WTC11 (cell line): ENCODE results near the gene BCAS3. TPM values are rescaled to one million over a fixed set of nuclear protein-coding genes. Genes with fewer than 3 reads are reported as not detected.

ENCODE experiments used
- ATAC-seq: fragments of 200-7000 bp; cut with Tn5 transposase; 2 replicates; pipeline ENCODE4 v1.10.0; 2021; ENCODE audit warnings: mild to moderate bottlenecking, moderate library complexity
- CTCF ChIA-PET: fragments of 300-600 bp; sonication (Branson Sonifier 250); formaldehyde crosslinking; loops from one replicate; lab custom pipeline; 2021; ENCODE audit warnings: antibody characterized with exemption; lab: Charles Lee
- POLR2A ChIA-PET: fragments of 350-600 bp; sonication (Branson Sonifier 250); formaldehyde crosslinking; loops from one replicate; lab custom pipeline; 2021; ENCODE audit warnings: antibody characterized with exemption; lab: Charles Lee
- DNase-seq: peaks from one replicate; pipeline ENCODE4 v3.0.0; 2021; ENCODE audit warnings: low spot score
- H3K27ac Mint-ChIP-seq: 2 replicates; pipeline ENCODE4 v1.8.0; 2021; ENCODE audit warnings: mixed read lengths
- H3K27me3 Mint-ChIP-seq: 2 replicates; pipeline ENCODE4 v1.8.0; 2021; ENCODE audit warnings: low read depth, mild to moderate bottlenecking, moderate library complexity, mixed read lengths
- H3K36me3 Mint-ChIP-seq: 2 replicates; pipeline ENCODE4 v1.8.0; 2021; ENCODE audit warnings: mixed read lengths
- H3K4me1 Mint-ChIP-seq: 2 replicates; pipeline ENCODE4 v1.8.0; 2022; ENCODE audit warnings: mixed read lengths
- H3K4me3 Mint-ChIP-seq: 2 replicates; pipeline ENCODE4 v1.8.0; 2021; ENCODE audit warnings: mild to moderate bottlenecking, moderate library complexity, mixed read lengths
- H3K9me3 Mint-ChIP-seq: 2 replicates; pipeline ENCODE4 v1.8.0; 2021; ENCODE audit warnings: mixed read lengths
- ATF2 ChIP-seq: sonication (generic); formaldehyde crosslinking; IDR thresholded peaks from 2 replicates; pipeline ENCODE4 v1.8.1; 2022; ENCODE audit warnings: low read depth, missing genetic modification reagents, borderline replicate concordance
- ATF6 ChIP-seq: sonication (generic); formaldehyde crosslinking; IDR thresholded peaks from 2 replicates; pipeline ENCODE4 v1.8.1; 2023; ENCODE audit warnings: mild to moderate bottlenecking, missing genetic modification reagents
- CBFB ChIP-seq: sonication (generic); formaldehyde crosslinking; IDR thresholded peaks from 2 replicates; pipeline ENCODE4 v1.8.1; 2022; ENCODE audit warnings: mild to moderate bottlenecking, low read depth, missing genetic modification reagents
- FOXJ3 ChIP-seq: sonication (generic); formaldehyde crosslinking; IDR thresholded peaks from 2 replicates; pipeline ENCODE4 v1.9.0; 2021; ENCODE audit warnings: missing genetic modification reagents, mild to moderate bottlenecking, borderline replicate concordance
- GRHL2 ChIP-seq: fragments of 250-450 bp; sonication (Bioruptor Pico); IDR thresholded peaks from 2 replicates; pipeline ENCODE4 v1.8.0; 2022; ENCODE audit warnings: mild to moderate bottlenecking, moderate library complexity; ENCODE audit not compliant: insufficient replicate concordance, severe bottlenecking
- GTF2I ChIP-seq: fragments of 250-450 bp; sonication (Bioruptor Pico); conservative IDR thresholded peaks from 2 replicates; pipeline ENCODE4 v1.4.0; 2021; ENCODE audit warnings: mild to moderate bottlenecking
- JAZF1 ChIP-seq: fragments of 250-450 bp; sonication (Bioruptor Pico); IDR thresholded peaks from 2 replicates; pipeline ENCODE4 v1.9.0; 2021; ENCODE audit warnings: moderate library complexity, mild to moderate bottlenecking, inconsistent platforms
- JUN ChIP-seq: sonication (generic); formaldehyde crosslinking; IDR thresholded peaks from 2 replicates; pipeline ENCODE4 v1.8.0; 2023; ENCODE audit warnings: mild to moderate bottlenecking, missing genetic modification reagents
- KAT7 ChIP-seq: sonication (generic); formaldehyde crosslinking; IDR thresholded peaks from 2 replicates; pipeline ENCODE4 v1.8.1; 2023; ENCODE audit warnings: missing genetic modification reagents, mild to moderate bottlenecking, borderline replicate concordance
- MYBL2 ChIP-seq: sonication (generic); formaldehyde crosslinking; IDR thresholded peaks from 2 replicates; pipeline ENCODE4 v1.8.1; 2023; ENCODE audit warnings: mild to moderate bottlenecking, moderate library complexity, missing genetic modification reagents
- NFE2L1 ChIP-seq: sonication (generic); formaldehyde crosslinking; IDR thresholded peaks from 2 replicates; pipeline ENCODE4 v1.8.1; 2023; ENCODE audit warnings: missing genetic modification reagents
- NFYB ChIP-seq: sonication (generic); formaldehyde crosslinking; conservative IDR thresholded peaks from 2 replicates; pipeline ENCODE4 v1.8.0; 2022; ENCODE audit warnings: low read depth, missing genetic modification reagents
- NR2C2 ChIP-seq: sonication (generic); formaldehyde crosslinking; IDR thresholded peaks from 2 replicates; pipeline ENCODE4 v1.8.0; 2022; ENCODE audit warnings: mild to moderate bottlenecking, missing genetic modification reagents
- OVOL2 ChIP-seq: fragments of 250-450 bp; sonication (Bioruptor Pico); IDR thresholded peaks from 2 replicates; pipeline ENCODE4 v1.9.0; 2021; ENCODE audit warnings: mild to moderate bottlenecking, borderline replicate concordance
- TCF7 ChIP-seq: sonication (generic); formaldehyde crosslinking; IDR thresholded peaks from 2 replicates; pipeline ENCODE4 v1.8.0; 2022; ENCODE audit warnings: mild to moderate bottlenecking, low read depth, missing genetic modification reagents, moderate library complexity
- ZNF281 ChIP-seq: sonication (generic); formaldehyde crosslinking; IDR thresholded peaks from 2 replicates; pipeline ENCODE4 v1.8.0; 2023; ENCODE audit warnings: mild to moderate bottlenecking, missing genetic modification reagents
- ZNF423 ChIP-seq: fragments of 250-450 bp; sonication (Bioruptor Pico); IDR thresholded peaks from 2 replicates; pipeline ENCODE4 v2.1.2; 2022; ENCODE audit warnings: mild to moderate bottlenecking, moderate library complexity
- ZNF671 ChIP-seq: fragments of 250-450 bp; sonication (Bioruptor Pico); IDR thresholded peaks from 2 replicates; pipeline ENCODE4 v1.8.0; 2021; ENCODE audit warnings: mild to moderate bottlenecking
- total RNA-seq: library from RNA; stranded (reverse); gene quantifications from 3 replicates; pipeline ENCODE4 v1.2.3, GENCODE V29; 2021

BCAS3 gene
- total RNA-seq, 1 experiment from 2014 or later, result 15.5 TPM

- no peaks in the 10 kb centered on the region for H3K27me3 Mint-ChIP-seq
- DNase-seq, result no peak
- peaks cover 6% of the 10 kb centered on the region; the same call in 1 of the 2 replicates for H3K36me3 Mint-ChIP-seq
- CTCF ChIA-PET, result no interaction called here
- no peak for ATAC-seq
- H3K4me3 Mint-ChIP-seq, result no peak overlapping the region
- H3K4me1 Mint-ChIP-seq, result peaks cover 3% of the 10 kb centered on the region; the same call in 1 of the 2 replicates
- no peak overlapping the region for H3K27ac Mint-ChIP-seq
- TF ChIP-seq ATF2 (CRISPR knock-in tag) (no peak), MYBL2 (CRISPR knock-in tag) (no peak), ZNF423 (CRISPR knock-in tag) (no peak), OVOL2 (CRISPR knock-in tag) (no peak), ATF6 (CRISPR knock-in tag) (no peak), JAZF1 (CRISPR knock-in tag) (no peak), FOXJ3 (CRISPR knock-in tag) (no peak)
- POLR2A ChIA-PET, result no interaction called here
- peaks cover 16% of the 10 kb centered on the region for H3K9me3 Mint-ChIP-seq
These were observed 219.3 kb downstream of the BCAS3 start for GRCh38 chr17:60896996-60897395.

GRCh38 chr17:60899115-60899514 lies 221.5 kb downstream of the BCAS3 start:
- Mint-ChIP-seq H3K4me3 (no peak overlapping the region), H3K27me3 (no peaks in the 10 kb centered on the region), H3K36me3 (peaks cover 6% of the 10 kb centered on the region; the same call in 1 of the 2 replicates), H3K9me3 (peaks cover 11% of the 10 kb centered on the region), H3K4me1 (peaks cover 3% of the 10 kb centered on the region; the same call in 1 of the 2 replicates), H3K27ac (no peak overlapping the region)
- CTCF ChIA-PET, result no interaction called here
- ATAC-seq (no peak), DNase-seq (no peak)
- POLR2A ChIA-PET, result interaction anchor here (0.5 kb wide), 1 partner anchor 201 kb away, joined by 4 read pairs; no protein-coding TSS in a partner anchor
- TF ChIP-seq NR2C2 (CRISPR knock-in tag) (no peak), NFYB (CRISPR knock-in tag) (no peak), CBFB (CRISPR knock-in tag) (no peak), ZNF671 (CRISPR knock-in tag) (no peak), NFE2L1 (CRISPR knock-in tag) (no peak), ZNF281 (CRISPR knock-in tag) (no peak), JUN (CRISPR knock-in tag) (no peak), KAT7 (no peak)
- TF ChIP-seq, all 79 proteins: peak for 0

- H3K4me3 Mint-ChIP-seq, result no peak overlapping the region
- ChIA-PET CTCF (no interaction called here), POLR2A (interaction anchor here (0.6 kb wide), 1 partner anchor 91 kb away, joined by 3 read pairs; no protein-coding TSS in a partner anchor)
- no peak for TF ChIP-seq GRHL2 (CRISPR knock-in tag)
- no peak for TF ChIP-seq TCF7 (CRISPR knock-in tag)
- TF ChIP-seq GTF2I (CRISPR knock-in tag), result no peak
- no peak for DNase-seq
- peaks cover 6% of the 10 kb centered on the region; the same call in 1 of the 2 replicates for H3K36me3 Mint-ChIP-seq
- no peak for ATAC-seq
- H3K4me1 Mint-ChIP-seq, result peaks cover 7% of the 10 kb centered on the region
- no peak overlapping the region for H3K27ac Mint-ChIP-seq
- H3K27me3 Mint-ChIP-seq, result no peaks in the 10 kb centered on the region
- H3K9me3 Mint-ChIP-seq, result peaks cover 11% of the 10 kb centered on the region
These were observed 223.0 kb downstream of the BCAS3 start for GRCh38 chr17:60900688-60901087.
